Activated CD4-positive, CD25-positive, alpha-beta regulatory T cell treated with anti-CD3 and anti-CD28 coated beads, Interleukin-2, amount 50 U/mL, for 72 hours (primary cell): ENCODE data around the gene PIGU.

Experiments
- DNase-seq: peaks from one replicate; pipeline ENCODE4 v3.0.0; 2021

PIGU gene

GRCh38 chr20:34575271-34575670 lies 101.6 kb downstream of the PIGU start:
- DNase-seq, result no peak

- DNase-seq, result no peak
These were observed 102.0 kb downstream of the PIGU start for GRCh38 chr20:34574861-34575260.

GRCh38 chr20:34574426-34574825 lies 102.5 kb downstream of the PIGU start:
- DNase-seq, result no peak

- DNase-seq, result no peak
These were observed 103.2 kb downstream of the PIGU start for GRCh38 chr20:34573541-34574300.

- no peak for DNase-seq
These were observed 105.1 kb downstream of the PIGU start for GRCh38 chr20:34571753-34572152.

GRCh38 chr20:34570859-34571306 lies 106.0 kb downstream of the PIGU start:
- no peak for DNase-seq

- DNase-seq, result no peak
These were observed 107.3 kb downstream of the PIGU start for GRCh38 chr20:34569598-34569997.

- no peak for DNase-seq
These were observed 108.7 kb downstream of the PIGU start for GRCh38 chr20:34567892-34568865.

- no peak for DNase-seq
These were observed 109.7 kb downstream of the PIGU start for GRCh38 chr20:34566978-34567891.

- no peak for DNase-seq
These were observed 112.1 kb downstream of the PIGU start for GRCh38 chr20:34564833-34565232.

- no peak for DNase-seq
These were observed 114.3 kb downstream of the PIGU start for GRCh38 chr20:34562641-34563040.

- DNase-seq, result no peak
These were observed 115.2 kb downstream of the PIGU start for GRCh38 chr20:34561661-34562060.

GRCh38 chr20:34560614-34561013 lies 116.3 kb downstream of the PIGU start:
- no peak for DNase-seq

- DNase-seq, result no peak
These were observed 116.8 kb downstream of the PIGU start for GRCh38 chr20:34560141-34560523.

GRCh38 chr20:34559311-34560140 lies 117.4 kb downstream of the PIGU start:
- no peak for DNase-seq

- peak; percentile 92 for DNase-seq
These were observed 118.3 kb downstream of the PIGU start, which contains the start of gene MAP1LC3A for GRCh38 chr20:34558320-34559218. TSS of gene MAP1LC3A (plus strand) at chr20:34558718. CDS start at chr20:34558869, 151 bp downstream.

GRCh38 chr20:34557936-34558319 lies 119.0 kb downstream of the PIGU start:
- DNase-seq, result no peak

GRCh38 chr20:34553366-34553867 lies 123.5 kb downstream of the PIGU start:
- DNase-seq, result no peak

- no peak for DNase-seq
These were observed 124.3 kb downstream of the PIGU start for GRCh38 chr20:34552569-34552968.

- DNase-seq, result no peak
These were observed 127.0 kb downstream of the PIGU start for GRCh38 chr20:34549929-34550305.
